ENCODE results near the gene PDPN.

Gene PDPN

DNA sequence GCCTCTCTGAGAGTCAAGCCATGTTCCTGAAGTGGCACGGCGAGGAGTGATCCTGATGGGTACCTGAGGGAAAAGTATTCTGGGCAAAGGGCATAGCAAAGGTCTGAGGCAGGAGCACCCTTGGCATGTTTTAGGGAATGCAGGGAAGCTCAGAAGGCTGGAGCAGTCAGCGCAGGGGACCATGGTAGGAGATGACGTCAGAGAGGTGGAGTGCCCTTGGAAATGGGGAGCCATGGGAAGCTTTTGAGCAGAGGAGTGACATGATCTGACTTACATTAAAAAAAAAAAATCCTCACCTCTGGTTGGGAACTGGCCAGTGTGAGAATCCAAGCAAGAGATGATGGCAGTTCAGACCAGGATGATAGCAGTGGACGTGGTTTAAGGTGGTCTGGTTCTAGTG lies 37.2 kb downstream of the PDPN start:
- no peak for DNase-seq

DNA sequence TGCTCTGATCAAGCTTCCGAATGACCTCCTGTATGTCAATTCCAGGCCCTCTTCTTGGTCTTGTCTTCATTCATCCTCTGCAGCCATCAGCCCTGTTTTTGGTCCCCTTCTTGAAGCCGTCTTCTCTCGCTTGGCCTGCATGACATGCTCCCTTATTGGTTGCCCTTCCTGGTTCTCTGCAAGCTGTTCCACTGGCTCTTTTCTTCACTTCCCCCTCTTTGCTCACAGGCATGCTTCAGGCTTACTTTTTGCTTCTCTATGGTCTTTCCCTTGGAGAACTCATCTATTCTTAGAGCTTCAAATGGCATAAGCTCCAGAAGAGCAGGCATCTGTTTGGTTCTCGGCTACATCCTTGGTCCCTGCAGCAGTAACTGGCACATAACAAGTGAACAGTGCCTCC lies 38.8 kb downstream of the PDPN start:
- no peak for DNase-seq

GRCh38 chr1:13623021-13623637 lies 39.5 kb downstream of the PDPN start:
- DNase-seq = no peak

GRCh38 chr1:13624526-13624925 lies 40.9 kb downstream of the PDPN start:
- DNase-seq = no peak

DNA sequence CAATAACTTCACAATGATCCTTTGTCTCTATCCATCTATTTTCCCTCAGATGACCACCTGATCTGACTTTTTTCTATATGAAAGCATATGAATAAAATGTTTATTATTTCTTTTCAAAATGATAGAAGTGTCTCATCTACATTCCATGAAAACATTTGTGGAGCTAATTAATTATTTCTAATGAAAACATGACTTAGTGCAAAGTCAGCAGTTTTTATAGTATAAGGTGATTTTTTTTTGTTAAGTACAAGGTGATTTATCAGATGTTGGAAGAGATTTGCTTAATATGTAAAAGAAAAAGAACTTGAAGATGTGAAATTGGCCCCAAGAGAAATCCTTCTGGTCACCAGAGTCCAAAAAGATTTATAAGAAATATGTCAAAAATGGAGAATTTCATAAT lies 43.5 kb downstream of the PDPN start:
- DNase-seq = no peak

DNA sequence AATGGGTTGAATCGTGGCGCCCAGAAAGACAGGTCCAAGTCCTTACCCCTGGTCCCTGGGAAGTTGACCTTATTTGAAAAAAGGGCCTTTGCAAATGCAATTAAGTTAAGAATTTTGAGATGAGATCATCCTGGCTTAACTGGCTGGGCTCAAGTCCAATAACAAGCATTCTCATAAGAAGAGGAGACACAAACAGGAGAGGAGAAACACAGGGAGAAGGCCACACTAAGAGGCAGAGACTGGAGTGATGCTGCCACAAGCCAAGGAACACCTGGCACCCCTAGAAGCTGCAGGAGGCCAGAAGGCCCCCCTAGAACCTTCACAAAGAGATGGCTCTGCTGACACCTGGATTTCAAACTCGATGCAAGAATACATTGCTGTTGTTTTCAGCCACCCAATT lies 44.6 kb downstream of the PDPN start:
- DNase-seq = no peak

DNA sequence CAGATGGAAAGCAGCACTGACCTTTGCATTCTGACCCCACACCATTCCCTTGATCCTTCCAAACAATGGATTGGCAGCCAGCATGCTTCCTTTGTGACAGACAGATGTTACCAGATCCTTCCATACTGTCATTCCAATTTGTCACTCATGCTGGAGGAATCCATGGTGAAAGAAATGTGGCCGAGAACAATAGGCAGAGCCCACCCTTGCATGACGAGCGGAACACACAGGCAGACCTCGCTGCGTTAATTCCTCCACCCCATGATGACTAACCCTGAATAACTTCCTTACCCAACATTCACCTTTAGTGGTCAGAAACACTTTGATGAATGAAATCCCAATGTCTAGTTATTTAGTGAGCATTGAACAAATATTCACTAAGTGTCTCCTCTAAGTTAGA lies 45.1 kb downstream of the PDPN start:
- DNase-seq = no peak

DNA sequence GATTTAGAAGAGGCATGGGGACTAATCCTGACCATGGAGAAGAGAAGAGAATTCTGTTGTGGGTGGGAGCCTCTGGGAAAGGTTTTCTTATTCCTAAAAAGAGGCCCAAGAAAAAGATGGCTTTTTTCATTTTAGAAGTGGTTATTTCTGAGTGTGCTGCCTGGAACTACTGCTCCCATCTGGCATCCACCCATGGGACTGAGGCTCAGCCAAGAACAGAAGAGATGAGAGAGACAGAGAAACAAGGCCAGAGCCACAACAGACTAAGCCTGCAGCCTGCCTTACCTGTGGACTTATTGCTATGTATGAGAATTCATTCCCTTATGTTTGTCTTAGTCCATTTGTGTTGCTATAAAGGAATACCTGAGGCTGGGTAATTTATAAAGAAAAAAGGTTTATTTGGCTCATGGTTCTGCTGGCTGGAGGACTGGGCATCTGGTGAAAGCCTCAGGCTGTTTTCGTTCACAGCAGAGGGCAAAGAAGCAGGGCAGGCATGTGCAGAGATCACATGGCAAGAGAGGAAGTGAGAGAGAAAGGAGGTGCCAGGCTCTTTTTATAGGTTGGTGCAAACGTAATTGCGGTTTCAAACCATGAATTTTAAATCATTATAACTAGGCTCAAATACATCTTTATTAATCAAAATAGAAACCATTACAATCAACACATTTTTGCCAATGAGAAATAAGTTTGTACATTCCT lies 58.8 kb downstream of the PDPN start:
- no peak for DNase-seq

GRCh38 chr1:13643017-13643416 lies 59.4 kb downstream of the PDPN start:
- no peak for DNase-seq

GRCh38 chr1:13646521-13646920 lies 62.9 kb downstream of the PDPN start:
- DNase-seq = no peak

GRCh38 chr1:13651279-13651678 lies 67.6 kb downstream of the PDPN start:
- no peak for DNase-seq

- no peak for DNase-seq
These were observed 68.6 kb downstream of the PDPN start for GRCh38 chr1:13652238-13652637.

- no peak for DNase-seq
These were observed 77.9 kb downstream of the PDPN start for GRCh38 chr1:13661539-13661938.

GRCh38 chr1:13662493-13662892 lies 78.9 kb downstream of the PDPN start:
- no peak for DNase-seq

DNA sequence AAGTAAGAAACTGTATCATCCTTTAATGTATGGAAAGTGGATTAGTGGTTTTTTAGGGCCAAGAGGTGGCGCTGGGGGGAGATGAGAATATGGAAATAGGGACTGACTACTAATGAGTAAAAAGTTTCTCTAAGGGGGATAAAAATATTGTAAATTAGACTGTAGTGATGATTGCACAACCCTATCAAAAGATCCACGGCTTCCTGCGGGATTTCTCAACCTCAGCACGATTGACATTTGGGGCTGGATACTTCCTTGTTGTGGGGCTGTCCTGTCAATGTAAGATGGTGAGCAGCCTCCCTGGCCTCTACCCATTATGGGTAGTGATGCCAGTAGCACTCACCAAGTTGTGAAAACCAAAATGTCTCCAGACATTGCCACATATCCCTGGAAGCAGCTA lies 80.3 kb downstream of the PDPN start:
- DNase-seq = no peak

GRCh38 chr1:13664451-13664850 lies 80.8 kb downstream of the PDPN start:
- DNase-seq = no peak

DNA sequence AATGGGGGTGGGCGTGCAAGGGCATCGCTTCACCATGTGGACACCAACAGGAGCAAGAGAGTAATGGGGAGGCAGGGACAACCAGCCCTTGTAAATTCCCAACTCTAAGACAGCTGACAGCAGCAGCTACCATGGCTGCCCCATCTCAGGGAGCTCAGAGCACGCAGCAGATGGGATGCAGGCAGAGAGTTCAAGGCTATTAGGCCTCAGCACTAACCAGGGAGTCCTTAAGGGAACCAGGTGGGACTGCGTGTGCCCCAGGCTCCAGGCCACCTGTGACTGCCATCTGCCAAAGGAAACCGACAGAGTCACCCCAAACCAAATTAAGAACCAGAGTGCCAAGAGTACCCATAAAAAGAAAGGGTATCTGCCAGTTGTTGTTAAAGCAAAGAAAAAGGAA lies 82.7 kb downstream of the PDPN start:
- no peak for DNase-seq
